PC-9 (cell line): ENCODE data around the gene UCN3.

Source experiments
- CTCF ChIP-seq: fragments of 200-600 bp; sonication (generic); conservative IDR thresholded peaks from 2 replicates; pipeline ENCODE4 v1.6.1; 2017; ENCODE audit warnings: mixed run types, antibody characterized with exemption, mild to moderate bottlenecking, moderate library complexity
- EZH2 ChIP-seq: fragments of 200-600 bp; sonication (generic); IDR thresholded peaks from 2 replicates; pipeline ENCODE4 v1.8.0; 2017; ENCODE audit warnings: antibody characterized with exemption, low read depth

DNA sequence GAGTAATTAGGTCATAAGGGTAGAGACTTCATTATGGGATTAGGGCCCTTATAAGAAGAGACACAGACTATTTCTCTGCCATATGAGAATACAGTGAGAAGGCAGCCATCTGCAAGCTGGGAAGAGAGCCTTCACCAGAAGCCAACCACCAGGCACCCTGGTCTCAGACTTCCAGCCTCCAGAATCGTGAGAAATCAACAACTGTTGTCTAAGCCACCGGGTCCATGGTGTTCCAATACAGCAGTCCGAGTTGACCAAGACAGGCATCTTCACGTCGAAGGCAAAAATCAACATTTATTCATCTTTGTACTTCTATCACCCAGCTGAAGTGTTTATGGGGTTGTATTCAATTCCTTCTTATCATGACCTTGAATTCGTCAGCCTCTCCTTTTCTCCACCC is 34.6 kb downstream of the UCN3 start:
- no peak for TF ChIP-seq CTCF
- no peak for TF ChIP-seq EZH2
